Caco-2 (cell line): Measurements from ENCODE around the gene FKBP7. TPM values are rescaled to one million over a fixed set of nuclear protein-coding genes. Genes with fewer than 3 reads are reported as not detected.

Experiments used
- BruUV-seq: library from RNA; stranded (reverse); fragments of 400-500 nt; replicated peaks from 2 replicates; lab custom pipeline; 2021; lab: Mats Ljungman, UMichigan
- CTCF ChIA-PET: fragments of 300-600 bp; sonication (Branson Sonifier 250); formaldehyde crosslinking; loops from one replicate; lab custom pipeline; 2022; ENCODE audit warnings: antibody characterized with exemption; lab: Charles Lee
- POLR2A ChIA-PET: fragments of 300-600 bp; sonication (Branson Sonifier 250); formaldehyde crosslinking; loops from one replicate; lab custom pipeline; 2022; ENCODE audit warnings: antibody characterized with exemption; lab: Charles Lee
- DNase-seq, 2 experiments: peaks; one replicate each; pipeline versions ENCODE4 v3.0.0 to v3.0.0-alpha.2; 2020 to 2022
- H3K27me3 ChIP-seq: replicated peaks from 2 replicates; pipeline ENCODE4 v1.6.0; 2011; ENCODE audit warnings: low read length; ENCODE audit not compliant: control insufficient read depth, insufficient read depth
- H3K36me3 ChIP-seq: 2 replicates; pipeline ENCODE4 v1.5.1; 2011; ENCODE audit warnings: low read length; ENCODE audit not compliant: control insufficient read depth, insufficient read depth
- H3K4me1 ChIP-seq: fragments of 250-450 bp; sonication (Bioruptor Pico); 2 replicates; pipeline ENCODE4 v1.5.1; 2020; ENCODE audit warnings: mild to moderate bottlenecking
- H3K4me3 ChIP-seq: 2 replicates; pipeline ENCODE4 v1.5.1; 2011; ENCODE audit warnings: low read depth, mild to moderate bottlenecking, control low read depth, low read length
- H3K9me3 ChIP-seq: fragments of 250-450 bp; sonication (Bioruptor Pico); 2 replicates; pipeline ENCODE4 v1.5.1; 2020; ENCODE audit warnings: mild to moderate bottlenecking, moderate library complexity
- H3K27ac Mint-ChIP-seq: one replicate; pipeline ENCODE4 v1.8.0; 2022; ENCODE audit warnings: mixed read lengths; ENCODE audit not compliant: unreplicated experiment
- H3K27me3 Mint-ChIP-seq: one replicate; pipeline ENCODE4 v1.8.0; 2022; ENCODE audit warnings: mixed read lengths; ENCODE audit not compliant: insufficient read depth, unreplicated experiment
- H3K36me3 Mint-ChIP-seq: one replicate; pipeline ENCODE4 v1.8.0; 2022; ENCODE audit warnings: mild to moderate bottlenecking, mixed read lengths; ENCODE audit not compliant: insufficient read depth, unreplicated experiment
- H3K4me1 Mint-ChIP-seq: one replicate; pipeline ENCODE4 v1.8.0; 2022; ENCODE audit warnings: low read depth, mixed read lengths; ENCODE audit not compliant: unreplicated experiment
- H3K4me3 Mint-ChIP-seq: one replicate; pipeline ENCODE4 v1.8.0; 2022; ENCODE audit warnings: mild to moderate bottlenecking, moderate library complexity, mixed read lengths; ENCODE audit not compliant: unreplicated experiment
- H3K9me3 Mint-ChIP-seq: one replicate; pipeline ENCODE4 v1.8.0; 2022; ENCODE audit warnings: mixed read lengths; ENCODE audit not compliant: unreplicated experiment
- intact Hi-C: fragments of 100-400 bp; cut with micrococcal nuclease; formaldehyde crosslinking; loops from one replicate; pipeline ENCODE4 v1.10.0; 2022; ENCODE audit not compliant: unreplicated experiment
- total RNA-seq: library from RNA; stranded (reverse); gene quantifications from 2 replicates; pipeline ENCODE4 v1.2.3, GENCODE V29; 2022
- TF ChIP-seq, protein P1 (sequence below), 2 experiments: fragments of 200-600 bp in 1 of 2; IDR thresholded peaks; 1 replicate in 1 of 2; 2 replicates in 1 of 2; pipeline versions ENCODE4 v1.5.1 to v1.8.0; 2011 to 2022; ENCODE audit warnings: antibody characterized with exemption in 1 of 2, control low read depth in 1 of 2, inconsistent platforms in 1 of 2, low read depth in 1 of 2, low read length in 1 of 2, mild to moderate bottlenecking in 1 of 2, moderate library complexity in 1 of 2; ENCODE audit not compliant: insufficient read depth in 1 of 2, severe bottlenecking in 1 of 2, unreplicated experiment in 1 of 2

The FKBP7 gene
- total RNA-seq, 1 experiment from 2014 or later, result 2.4 TPM

DNA sequence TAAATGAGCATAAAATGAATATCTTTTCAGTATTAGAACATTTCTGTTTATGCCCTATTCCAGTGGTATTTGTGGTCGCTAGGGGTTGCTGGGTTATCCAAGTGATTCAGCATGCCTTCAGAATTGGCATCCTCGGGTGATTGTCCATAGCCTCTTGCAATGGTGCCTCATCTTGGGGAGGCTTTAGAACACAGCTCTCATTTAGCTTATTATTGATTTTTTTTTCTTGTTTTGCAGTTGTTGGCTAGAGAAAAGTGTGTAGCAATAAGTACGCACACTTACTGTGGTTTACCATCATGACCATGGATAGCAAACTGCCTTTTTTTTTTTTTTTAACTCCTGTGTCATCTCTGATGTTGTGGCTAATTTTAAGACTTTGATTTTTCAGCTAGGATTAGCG lies 35.5 kb upstream of the FKBP7 start:
- H3K27me3 Mint-ChIP-seq, result no peaks in the 10 kb centered on the region
- Histone ChIP-seq H3K9me3 (no peaks in the 10 kb centered on the region), H3K27me3 (no peaks in the 10 kb centered on the region), H3K4me3 (no peak overlapping the region), H3K36me3 (no peaks in the 10 kb centered on the region), H3K4me1 (no peaks in the 10 kb centered on the region)
- H3K36me3 Mint-ChIP-seq, result peaks cover 11% of the 10 kb centered on the region
- ChIA-PET CTCF (interaction anchor here (0.6 kb wide), 1 partner anchor 16 kb away, joined by 3 read pairs; no protein-coding TSS in a partner anchor), POLR2A (no interaction called here)
- TF ChIP-seq, protein P1, sequence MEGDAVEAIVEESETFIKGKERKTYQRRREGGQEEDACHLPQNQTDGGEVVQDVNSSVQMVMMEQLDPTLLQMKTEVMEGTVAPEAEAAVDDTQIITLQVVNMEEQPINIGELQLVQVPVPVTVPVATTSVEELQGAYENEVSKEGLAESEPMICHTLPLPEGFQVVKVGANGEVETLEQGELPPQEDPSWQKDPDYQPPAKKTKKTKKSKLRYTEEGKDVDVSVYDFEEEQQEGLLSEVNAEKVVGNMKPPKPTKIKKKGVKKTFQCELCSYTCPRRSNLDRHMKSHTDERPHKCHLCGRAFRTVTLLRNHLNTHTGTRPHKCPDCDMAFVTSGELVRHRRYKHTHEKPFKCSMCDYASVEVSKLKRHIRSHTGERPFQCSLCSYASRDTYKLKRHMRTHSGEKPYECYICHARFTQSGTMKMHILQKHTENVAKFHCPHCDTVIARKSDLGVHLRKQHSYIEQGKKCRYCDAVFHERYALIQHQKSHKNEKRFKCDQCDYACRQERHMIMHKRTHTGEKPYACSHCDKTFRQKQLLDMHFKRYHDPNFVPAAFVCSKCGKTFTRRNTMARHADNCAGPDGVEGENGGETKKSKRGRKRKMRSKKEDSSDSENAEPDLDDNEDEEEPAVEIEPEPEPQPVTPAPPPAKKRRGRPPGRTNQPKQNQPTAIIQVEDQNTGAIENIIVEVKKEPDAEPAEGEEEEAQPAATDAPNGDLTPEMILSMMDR (IDR thresholded peaks at IDR 0.05; ENCODE audit: insufficient read depth in 1 of 2, low read depth in 1 of 2, low read length in 1 of 2, severe bottlenecking in 1 of 2, unreplicated experiment in 1 of 2), result no peak
- H3K9me3 Mint-ChIP-seq, result no peaks in the 10 kb centered on the region
- intact Hi-C loops, result no loop called here
- DNase-seq, result no peak
- BruUV-seq, result no TSS peak
- H3K4me3 Mint-ChIP-seq, result no peak overlapping the region
- H3K27ac Mint-ChIP-seq, result no peak overlapping the region
- no peaks in the 10 kb centered on the region for H3K4me1 Mint-ChIP-seq

DNA sequence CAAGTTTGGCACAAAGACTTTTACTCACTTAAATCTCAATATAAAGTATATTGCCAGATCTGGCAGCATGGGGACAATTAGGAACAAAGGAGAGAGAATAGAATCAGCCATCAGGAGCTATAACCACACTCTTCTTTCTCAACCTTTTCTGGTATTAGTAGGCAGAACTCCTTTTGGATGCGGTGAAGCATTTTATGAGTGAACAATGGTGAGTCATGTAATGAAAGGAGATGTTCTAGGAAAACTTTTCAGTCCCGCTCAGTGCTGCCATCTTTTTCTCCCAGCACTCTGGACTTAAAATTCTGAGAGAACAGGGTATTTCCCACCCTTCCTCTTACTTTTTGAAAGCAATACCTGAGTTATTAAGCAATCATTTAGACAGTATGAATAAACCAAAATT lies 34.1 kb upstream of the FKBP7 start:
- CTCF ChIA-PET, result no interaction called here
- H3K36me3 Mint-ChIP-seq, result peaks cover 16% of the 10 kb centered on the region
- TF ChIP-seq, protein P1 (IDR thresholded peaks at IDR 0.05; ENCODE audit: insufficient read depth in 1 of 2, low read depth in 1 of 2, low read length in 1 of 2, severe bottlenecking in 1 of 2, unreplicated experiment in 1 of 2), result no peak
- no TSS peak for BruUV-seq
- no peak overlapping the region for H3K4me3 Mint-ChIP-seq
- Histone ChIP-seq H3K27me3 (no peaks in the 10 kb centered on the region), H3K9me3 (no peaks in the 10 kb centered on the region), H3K36me3 (no peaks in the 10 kb centered on the region), H3K4me1 (no peaks in the 10 kb centered on the region), H3K4me3 (no peak overlapping the region)
- no peaks in the 10 kb centered on the region for H3K4me1 Mint-ChIP-seq
- H3K27me3 Mint-ChIP-seq, result no peaks in the 10 kb centered on the region
- intact Hi-C loops, result no loop called here
- no peaks in the 10 kb centered on the region for H3K9me3 Mint-ChIP-seq
- POLR2A ChIA-PET, result no interaction called here
- no peak overlapping the region for H3K27ac Mint-ChIP-seq
- no peak for DNase-seq

DNA sequence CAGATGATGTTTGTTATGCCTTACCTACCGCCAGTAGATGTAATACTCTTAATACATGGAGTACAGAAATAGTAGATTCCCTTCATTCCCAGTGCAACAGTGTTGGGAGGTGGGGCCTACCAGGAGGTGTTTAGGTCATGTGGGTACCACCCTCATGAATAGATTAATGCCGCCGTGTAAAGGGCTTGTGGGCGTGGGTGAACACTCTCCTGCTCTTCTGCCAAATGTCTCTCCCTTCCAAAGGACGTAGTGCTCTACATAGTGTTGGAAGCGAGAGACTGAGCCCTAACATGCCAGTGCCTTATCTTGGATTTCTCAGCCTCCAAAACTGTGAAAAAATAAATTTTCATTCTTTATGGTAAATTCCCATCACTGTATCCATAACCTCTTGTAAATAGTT lies 32.0 kb upstream of the FKBP7 start:
- H3K4me1 ChIP-seq, result no peaks in the 10 kb centered on the region
- TF ChIP-seq, protein P1 (IDR thresholded peaks at IDR 0.05; ENCODE audit: insufficient read depth in 1 of 2, low read depth in 1 of 2, low read length in 1 of 2, severe bottlenecking in 1 of 2, unreplicated experiment in 1 of 2), result no peak
- peaks cover 16% of the 10 kb centered on the region for H3K36me3 Mint-ChIP-seq
- H3K27me3 Mint-ChIP-seq, result no peaks in the 10 kb centered on the region
- BruUV-seq, result no TSS peak
- no peaks in the 10 kb centered on the region for H3K9me3 Mint-ChIP-seq
- H3K4me1 Mint-ChIP-seq, result no peaks in the 10 kb centered on the region
- no peak overlapping the region for H3K4me3 Mint-ChIP-seq
- DNase-seq, result no peak
- ChIA-PET CTCF (no interaction called here), POLR2A (no interaction called here)
- H3K4me3 ChIP-seq, result no peak overlapping the region
- no peak overlapping the region for H3K27ac Mint-ChIP-seq
- intact Hi-C loops, result no loop called here
- no peaks in the 10 kb centered on the region for H3K9me3 ChIP-seq
- H3K36me3 ChIP-seq, result no peaks in the 10 kb centered on the region
- no peaks in the 10 kb centered on the region for H3K27me3 ChIP-seq
